ENCODE measurements around the gene GALNT10.

DNA sequence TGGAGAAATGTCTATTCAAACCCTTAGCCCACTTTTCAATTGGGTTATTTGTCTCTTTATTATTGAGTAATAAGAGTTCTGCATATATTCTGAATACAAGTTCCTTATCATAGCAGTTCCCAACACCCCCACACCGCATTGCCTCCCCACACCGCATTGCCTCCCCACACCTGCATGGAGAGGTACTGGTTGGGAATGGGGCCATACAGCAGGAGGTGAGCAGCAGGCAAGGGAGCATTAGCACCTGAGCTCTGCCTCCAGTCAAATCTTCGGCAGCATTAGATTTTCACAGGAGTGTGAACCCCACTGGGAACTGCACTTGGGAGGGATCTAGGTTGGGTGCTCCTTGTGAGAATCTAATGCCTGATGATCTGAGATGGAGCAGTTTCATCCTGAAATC is 244.7 kb downstream of the GALNT10 start:
- TF ChIP-seq ZNF274 (IDR thresholded peaks at IDR 0.05; ENCODE audit: low read depth, low read length) (no peak), YY1 (IDR thresholded peaks at IDR 0.05; ENCODE audit: insufficient read depth, insufficient read length) (no peak)

Data from NT2/D1 (cell line).